Measurements from ENCODE around the gene PBRM1.
"Not testable (repeated sequence)": the region's sequence is repeated elsewhere in the genome, so short reads cannot be mapped to it uniquely, and the experiment has no call there.

Gene PBRM1

DNA sequence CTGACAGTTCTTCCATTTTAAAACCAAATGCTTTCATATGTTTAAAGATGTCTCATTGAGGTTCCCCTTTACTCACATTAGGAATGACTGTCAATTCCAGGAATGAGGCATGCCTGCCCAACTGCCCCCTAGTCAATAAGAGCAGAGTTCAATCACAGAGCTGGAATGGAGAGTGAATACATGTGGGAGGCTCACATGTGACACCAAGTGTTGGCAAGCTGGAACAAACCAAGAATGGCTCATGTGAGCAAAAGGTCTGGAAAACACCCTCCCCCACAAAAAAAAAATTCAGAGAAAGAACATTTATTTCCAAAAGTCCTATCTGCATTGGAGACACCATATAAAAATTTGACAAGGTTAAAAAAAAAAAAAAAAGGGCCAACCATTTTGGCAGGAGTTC lies 3.7 kb downstream of the PBRM1 start:
- TF ChIP-seq, protein P1, sequence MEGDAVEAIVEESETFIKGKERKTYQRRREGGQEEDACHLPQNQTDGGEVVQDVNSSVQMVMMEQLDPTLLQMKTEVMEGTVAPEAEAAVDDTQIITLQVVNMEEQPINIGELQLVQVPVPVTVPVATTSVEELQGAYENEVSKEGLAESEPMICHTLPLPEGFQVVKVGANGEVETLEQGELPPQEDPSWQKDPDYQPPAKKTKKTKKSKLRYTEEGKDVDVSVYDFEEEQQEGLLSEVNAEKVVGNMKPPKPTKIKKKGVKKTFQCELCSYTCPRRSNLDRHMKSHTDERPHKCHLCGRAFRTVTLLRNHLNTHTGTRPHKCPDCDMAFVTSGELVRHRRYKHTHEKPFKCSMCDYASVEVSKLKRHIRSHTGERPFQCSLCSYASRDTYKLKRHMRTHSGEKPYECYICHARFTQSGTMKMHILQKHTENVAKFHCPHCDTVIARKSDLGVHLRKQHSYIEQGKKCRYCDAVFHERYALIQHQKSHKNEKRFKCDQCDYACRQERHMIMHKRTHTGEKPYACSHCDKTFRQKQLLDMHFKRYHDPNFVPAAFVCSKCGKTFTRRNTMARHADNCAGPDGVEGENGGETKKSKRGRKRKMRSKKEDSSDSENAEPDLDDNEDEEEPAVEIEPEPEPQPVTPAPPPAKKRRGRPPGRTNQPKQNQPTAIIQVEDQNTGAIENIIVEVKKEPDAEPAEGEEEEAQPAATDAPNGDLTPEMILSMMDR (IDR thresholded peaks at IDR 0.05): no peak
- no peaks in the 10 kb centered on the region for H3K36me3 ChIP-seq (ENCODE audit: control insufficient read depth, insufficient read depth, low read length)
- H3K79me2 ChIP-seq: peaks cover 43% of the 10 kb centered on the region
- H3K4me3 ChIP-seq (ENCODE audit: low read depth, low read length): no peak overlapping the region
- no peak overlapping the region for H3K9ac ChIP-seq
- H3K9me3 ChIP-seq (ENCODE audit: control insufficient read depth, low read length): no peaks in the 10 kb centered on the region
- no peaks in the 10 kb centered on the region for H3K27me3 ChIP-seq (ENCODE audit: control insufficient read depth, insufficient read depth, low read length)
- no peak overlapping the region for H3K27ac ChIP-seq
- H3K4me1 ChIP-seq: peaks cover 3% of the 10 kb centered on the region
- no peak overlapping the region for H2AFZ ChIP-seq
- no peak overlapping the region for H3K4me2 ChIP-seq (ENCODE audit: low read length)

DNA sequence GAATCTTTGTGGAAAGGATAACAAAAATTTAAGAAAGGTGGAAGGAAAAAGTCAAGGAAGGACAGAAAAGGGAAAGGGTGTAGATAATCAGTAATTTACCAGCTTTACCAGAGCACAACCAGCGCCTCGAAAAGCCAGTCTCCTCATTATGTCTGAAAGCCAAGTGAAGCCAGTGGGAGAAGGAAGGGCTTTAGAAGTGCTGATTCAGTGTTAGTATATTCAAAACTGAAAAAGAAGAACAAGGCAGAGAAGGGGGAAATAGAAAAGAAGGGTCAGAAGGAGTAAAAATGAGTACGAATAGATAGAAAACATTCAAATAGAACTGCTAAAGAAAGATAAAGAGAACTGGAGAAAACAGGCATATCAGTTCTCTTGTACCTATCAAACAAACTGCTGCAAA lies 4.1 kb downstream of the PBRM1 start:
- Histone ChIP-seq H2AFZ (no peak overlapping the region), H3K79me2 (peaks cover 47% of the 10 kb centered on the region), H3K4me1 (peaks cover 3% of the 10 kb centered on the region), H3K27ac (no peak overlapping the region), H3K4me2 (ENCODE audit: low read length) (no peak overlapping the region), H3K9me3 (ENCODE audit: control insufficient read depth, low read length) (no peaks in the 10 kb centered on the region), H3K4me3 (ENCODE audit: low read depth, low read length) (no peak overlapping the region), H3K27me3 (ENCODE audit: control insufficient read depth, insufficient read depth, low read length) (no peaks in the 10 kb centered on the region), H3K9ac (no peak overlapping the region), H3K36me3 (ENCODE audit: control insufficient read depth, insufficient read depth, low read length) (no peaks in the 10 kb centered on the region)
- TF ChIP-seq, protein P1 (IDR thresholded peaks at IDR 0.05): no peak

DNA sequence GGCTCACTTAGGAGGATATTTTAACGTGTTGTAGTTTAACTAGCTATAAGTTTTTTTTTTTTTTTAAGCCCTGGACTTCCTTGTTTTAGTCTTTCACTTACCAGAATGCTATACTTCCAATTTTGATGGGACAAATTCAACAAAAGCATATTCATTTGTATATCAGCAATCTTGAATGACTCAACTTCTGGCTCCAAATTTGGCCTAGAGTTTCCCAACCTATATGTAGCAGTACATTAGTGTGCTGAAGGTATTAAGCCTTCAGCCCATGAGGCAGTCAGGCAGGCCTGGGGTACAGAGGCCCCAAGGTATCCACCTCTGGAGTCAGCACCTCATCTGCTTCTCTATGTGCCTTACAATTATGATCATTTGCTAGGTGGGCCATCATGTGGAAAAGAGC lies 5.9 kb downstream of the PBRM1 start:
- H3K9me3 ChIP-seq (ENCODE audit: control insufficient read depth, low read length): no peaks in the 10 kb centered on the region
- peaks cover 52% of the 10 kb centered on the region for H3K79me2 ChIP-seq
- H3K4me2 ChIP-seq (ENCODE audit: low read length): no peak overlapping the region
- TF ChIP-seq, protein P1 (IDR thresholded peaks at IDR 0.05): no peak
- no peak overlapping the region for H3K4me3 ChIP-seq (ENCODE audit: low read depth, low read length)
- no peaks in the 10 kb centered on the region for H3K27me3 ChIP-seq (ENCODE audit: control insufficient read depth, insufficient read depth, low read length)
- H3K27ac ChIP-seq: no peak overlapping the region
- no peaks in the 10 kb centered on the region for H3K36me3 ChIP-seq (ENCODE audit: control insufficient read depth, insufficient read depth, low read length)
- H3K4me1 ChIP-seq: peaks cover 3% of the 10 kb centered on the region
- H2AFZ ChIP-seq: no peak overlapping the region
- H3K9ac ChIP-seq: no peak overlapping the region

DNA sequence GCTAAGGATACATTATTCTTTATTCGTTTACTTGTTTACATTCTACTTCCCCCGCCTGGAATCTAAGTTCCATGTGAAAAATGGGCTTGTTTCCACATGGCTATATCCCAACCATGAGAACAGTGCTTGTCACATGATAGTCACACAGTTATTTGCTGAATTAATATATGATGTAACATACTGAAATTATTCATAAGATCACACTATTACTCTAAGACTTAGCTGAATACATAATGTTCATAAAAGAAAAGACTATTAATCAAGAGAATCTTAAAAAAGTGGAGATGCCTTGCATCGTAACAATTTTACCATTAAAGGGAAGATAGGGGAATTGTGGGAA lies 6.5 kb downstream of the PBRM1 start:
- Histone ChIP-seq H3K27me3 (ENCODE audit: control insufficient read depth, insufficient read depth, low read length) (no peaks in the 10 kb centered on the region), H3K36me3 (ENCODE audit: control insufficient read depth, insufficient read depth, low read length) (no peaks in the 10 kb centered on the region), H3K9ac (no peak overlapping the region), H2AFZ (no peak overlapping the region), H3K27ac (no peak overlapping the region), H3K4me2 (ENCODE audit: low read length) (no peak overlapping the region), H3K4me1 (no peaks in the 10 kb centered on the region), H3K9me3 (ENCODE audit: control insufficient read depth, low read length) (no peaks in the 10 kb centered on the region), H3K79me2 (peaks cover 52% of the 10 kb centered on the region), H3K4me3 (ENCODE audit: low read depth, low read length) (no peak overlapping the region)
- TF ChIP-seq, protein P1 (IDR thresholded peaks at IDR 0.05): no peak

DNA sequence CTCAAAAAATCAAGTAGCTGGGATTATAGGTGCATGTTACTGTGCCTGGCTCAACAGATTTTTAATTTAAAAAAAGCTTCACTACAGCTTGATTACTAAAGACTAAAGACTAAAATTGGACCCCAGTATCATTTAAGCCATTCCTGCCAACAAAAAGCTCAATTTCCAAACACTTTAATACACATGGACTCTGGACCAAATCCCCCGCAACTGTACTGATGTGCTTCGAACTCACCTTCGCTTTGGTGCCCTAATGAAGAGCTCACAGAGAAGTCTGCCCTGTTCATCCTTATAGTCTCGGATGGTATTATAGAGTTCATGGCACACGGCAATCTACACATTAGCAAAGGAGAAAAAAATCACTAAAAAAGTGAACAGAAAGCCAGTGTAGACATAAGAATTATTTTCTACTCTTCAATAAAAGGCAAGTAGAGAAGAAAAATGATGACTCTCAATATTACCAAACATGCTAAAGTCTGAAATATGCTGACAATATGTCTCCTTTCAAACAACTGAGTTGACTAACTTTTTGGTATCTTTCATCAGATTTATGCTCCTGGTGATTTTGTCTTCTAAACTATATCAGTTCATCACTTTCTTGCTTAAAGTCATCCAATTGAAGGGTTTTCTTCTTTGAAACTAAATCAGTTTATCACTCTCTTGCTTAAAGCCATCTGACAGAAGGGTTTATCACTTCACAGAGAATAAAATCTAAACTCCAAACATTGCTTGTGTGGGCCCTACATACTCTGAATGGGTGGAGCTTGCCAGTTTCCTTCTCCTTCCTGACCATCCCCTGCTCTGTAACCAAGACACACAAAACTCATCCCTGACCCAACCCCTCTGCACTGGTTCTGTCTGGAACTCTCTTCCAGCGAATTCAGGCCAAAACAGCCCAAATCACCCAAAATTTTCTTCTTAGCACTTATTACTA lies 7.2 kb downstream of the PBRM1 start:
- Histone ChIP-seq H3K79me2 (peaks cover 54% of the 10 kb centered on the region), H3K4me3 (ENCODE audit: low read depth, low read length) (no peak overlapping the region), H3K27me3 (ENCODE audit: control insufficient read depth, insufficient read depth, low read length) (no peaks in the 10 kb centered on the region), H2AFZ (no peak overlapping the region), H3K36me3 (ENCODE audit: control insufficient read depth, insufficient read depth, low read length) (no peaks in the 10 kb centered on the region), H3K9me3 (ENCODE audit: control insufficient read depth, low read length) (no peaks in the 10 kb centered on the region), H3K4me1 (no peaks in the 10 kb centered on the region), H3K9ac (no peak overlapping the region), H3K4me2 (ENCODE audit: low read length) (no peak overlapping the region), H3K27ac (no peak overlapping the region)
- TF ChIP-seq, protein P1 (IDR thresholded peaks at IDR 0.05): no peak

DNA sequence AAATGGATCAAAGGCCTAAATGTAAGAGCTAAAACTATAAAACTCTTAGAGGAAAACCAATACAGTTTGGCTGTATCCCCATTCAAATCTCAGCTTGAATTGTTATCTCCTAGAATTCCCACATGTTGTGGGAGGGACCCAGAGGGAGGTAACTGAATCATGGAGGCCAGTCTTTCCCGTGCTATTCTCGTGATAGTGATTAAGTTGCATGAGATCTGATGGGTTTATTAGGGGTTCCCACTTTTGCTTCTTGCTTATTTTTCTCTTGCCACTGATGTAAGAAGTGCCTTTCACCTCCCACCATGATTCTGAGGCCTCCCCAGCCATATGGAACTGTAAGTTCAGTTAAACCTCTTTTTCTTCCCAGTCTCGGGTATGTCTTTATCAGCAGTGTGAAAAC lies 9.5 kb downstream of the PBRM1 start:
- not testable (repeated sequence) for H3K4me1 ChIP-seq; H2AFZ ChIP-seq; H3K9me3 ChIP-seq (ENCODE audit: control insufficient read depth, low read length); H3K27ac ChIP-seq; H3K36me3 ChIP-seq (ENCODE audit: control insufficient read depth, insufficient read depth, low read length); H3K4me3 ChIP-seq (ENCODE audit: low read depth, low read length); H3K27me3 ChIP-seq (ENCODE audit: control insufficient read depth, insufficient read depth, low read length); H3K9ac ChIP-seq; H3K4me2 ChIP-seq (ENCODE audit: low read length)
- H3K79me2 ChIP-seq: peaks cover 38% of the 10 kb centered on the region

Measured in parathyroid adenoma (tissue), 2 donors.